Measurements from ENCODE around the gene TSC22D2. TPM values are rescaled to one million over a fixed set of nuclear protein-coding genes. Genes with fewer than 3 reads are reported as not detected.

Gene TSC22D2
- total RNA-seq, 1 experiment from 2014 or later: 43.1 TPM

DNA sequence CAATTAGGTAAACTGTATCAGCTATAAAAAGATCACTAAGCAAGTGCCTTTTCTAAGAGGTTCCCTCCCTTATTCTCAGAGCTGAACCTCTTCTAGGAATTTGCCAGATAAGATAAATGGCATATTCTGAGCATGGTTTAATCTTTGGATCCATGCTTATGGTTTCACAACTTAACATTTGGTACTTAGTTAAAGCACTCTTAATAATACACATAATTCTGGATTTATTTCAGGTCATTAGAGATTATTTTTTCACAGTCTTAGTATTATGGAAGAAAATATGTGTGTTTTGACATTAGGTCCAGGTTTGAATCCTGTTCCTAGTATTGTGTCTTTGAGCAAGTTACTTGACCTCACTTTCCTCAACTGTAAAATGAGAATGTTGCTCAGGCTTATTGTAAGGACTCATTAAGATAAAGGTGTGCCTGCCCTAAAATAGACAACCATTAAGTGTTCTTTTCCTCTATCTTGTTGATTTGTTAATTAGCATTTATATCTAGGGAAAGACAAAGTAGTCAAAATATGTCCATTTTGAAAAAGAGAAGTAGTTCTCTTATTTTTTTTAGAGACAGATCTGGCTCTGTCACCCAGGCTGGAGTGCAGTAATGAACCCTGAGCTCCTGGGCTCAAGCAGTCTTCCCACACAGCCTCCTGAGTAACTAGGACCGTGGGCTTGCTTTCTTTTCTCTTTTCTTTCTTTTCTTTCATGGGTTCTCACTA lies 43.4 kb downstream of the TSC22D2 start:
- intact Hi-C loops (cut with micrococcal nuclease; ENCODE audit: unreplicated experiment): no loop called here
- Histone ChIP-seq H3K27me3 (ENCODE audit: control insufficient read depth, insufficient read depth, low read length) (no peaks in the 10 kb centered on the region), H3K9me3 (ENCODE audit: control insufficient read depth, insufficient read depth, low read depth, low read length) (no peaks in the 10 kb centered on the region), H3K27ac (ENCODE audit: low read length) (peak overlapping the region; percentile 7; the same call in 1 of the 2 replicates), H3K36me3 (ENCODE audit: control insufficient read depth, insufficient read depth, low read length) (peaks cover 4% of the 10 kb centered on the region; the same call in 1 of the 2 replicates), H3K4me3 (ENCODE audit: low read depth in 2 of 2, low read length in 2 of 2) (no peak overlapping the region), H3K4me1 (ENCODE audit: control insufficient read depth, insufficient read depth, low read length) (peaks cover 76% of the 10 kb centered on the region)
- BruUV-seq (replicated peaks): no TSS peak
- POLR2A ChIA-PET: no interaction called here
- TF ChIP-seq POLR2AphosphoS5 (IDR thresholded peaks at IDR 0.05; ENCODE audit: low read depth, low read length) (no peak), SIN3A (IDR thresholded peaks at IDR 0.05; ENCODE audit: borderline replicate concordance, insufficient read depth, low read depth, low read length) (no peak)
- CTCF ChIA-PET: no interaction called here
- ATAC-seq: no peak
- no peak for DNase-seq (ENCODE audit: low read depth, low spot score)
- in situ Hi-C loops (cut with HindIII; ENCODE audit: low pct_unique_long_range_greater_than_20kb, low sequenced_read_pairs): no loop called here

DNA sequence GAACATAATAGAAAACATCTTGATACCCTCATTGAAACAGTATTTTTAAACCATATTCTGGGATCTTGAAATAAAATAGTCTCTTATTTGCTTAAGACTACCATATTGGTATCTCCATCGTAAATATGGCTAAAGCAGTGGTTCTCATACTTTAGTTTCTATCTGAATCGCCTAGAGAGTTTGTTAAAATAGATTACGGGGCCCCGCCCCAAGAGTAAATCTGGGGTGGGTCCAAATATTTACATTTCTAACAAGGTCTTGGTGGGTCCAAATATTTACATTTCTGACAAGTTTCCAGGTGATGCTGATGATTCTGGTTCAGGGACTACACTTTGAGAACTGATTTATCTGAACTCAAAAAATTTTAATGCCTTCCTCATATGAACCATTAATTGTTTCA lies 45.3 kb downstream of the TSC22D2 start:
- no peak overlapping the region for H3K27ac ChIP-seq (ENCODE audit: low read length)
- peaks cover 58% of the 10 kb centered on the region for H3K4me1 ChIP-seq (ENCODE audit: control insufficient read depth, insufficient read depth, low read length)
- H3K36me3 ChIP-seq (ENCODE audit: control insufficient read depth, insufficient read depth, low read length): peaks cover 14% of the 10 kb centered on the region; the same call in 1 of the 2 replicates
- intact Hi-C loops (cut with micrococcal nuclease; ENCODE audit: unreplicated experiment): no loop called here
- no peak overlapping the region for H3K4me3 ChIP-seq (ENCODE audit: low read depth in 2 of 2, low read length in 2 of 2)
- ATAC-seq: no peak
- no TSS peak for BruUV-seq (replicated peaks)
- in situ Hi-C loops (cut with HindIII; ENCODE audit: low pct_unique_long_range_greater_than_20kb, low sequenced_read_pairs): no loop called here
- TF ChIP-seq, protein P1, sequence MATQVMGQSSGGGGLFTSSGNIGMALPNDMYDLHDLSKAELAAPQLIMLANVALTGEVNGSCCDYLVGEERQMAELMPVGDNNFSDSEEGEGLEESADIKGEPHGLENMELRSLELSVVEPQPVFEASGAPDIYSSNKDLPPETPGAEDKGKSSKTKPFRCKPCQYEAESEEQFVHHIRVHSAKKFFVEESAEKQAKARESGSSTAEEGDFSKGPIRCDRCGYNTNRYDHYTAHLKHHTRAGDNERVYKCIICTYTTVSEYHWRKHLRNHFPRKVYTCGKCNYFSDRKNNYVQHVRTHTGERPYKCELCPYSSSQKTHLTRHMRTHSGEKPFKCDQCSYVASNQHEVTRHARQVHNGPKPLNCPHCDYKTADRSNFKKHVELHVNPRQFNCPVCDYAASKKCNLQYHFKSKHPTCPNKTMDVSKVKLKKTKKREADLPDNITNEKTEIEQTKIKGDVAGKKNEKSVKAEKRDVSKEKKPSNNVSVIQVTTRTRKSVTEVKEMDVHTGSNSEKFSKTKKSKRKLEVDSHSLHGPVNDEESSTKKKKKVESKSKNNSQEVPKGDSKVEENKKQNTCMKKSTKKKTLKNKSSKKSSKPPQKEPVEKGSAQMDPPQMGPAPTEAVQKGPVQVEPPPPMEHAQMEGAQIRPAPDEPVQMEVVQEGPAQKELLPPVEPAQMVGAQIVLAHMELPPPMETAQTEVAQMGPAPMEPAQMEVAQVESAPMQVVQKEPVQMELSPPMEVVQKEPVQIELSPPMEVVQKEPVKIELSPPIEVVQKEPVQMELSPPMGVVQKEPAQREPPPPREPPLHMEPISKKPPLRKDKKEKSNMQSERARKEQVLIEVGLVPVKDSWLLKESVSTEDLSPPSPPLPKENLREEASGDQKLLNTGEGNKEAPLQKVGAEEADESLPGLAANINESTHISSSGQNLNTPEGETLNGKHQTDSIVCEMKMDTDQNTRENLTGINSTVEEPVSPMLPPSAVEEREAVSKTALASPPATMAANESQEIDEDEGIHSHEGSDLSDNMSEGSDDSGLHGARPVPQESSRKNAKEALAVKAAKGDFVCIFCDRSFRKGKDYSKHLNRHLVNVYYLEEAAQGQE (IDR thresholded peaks at IDR 0.05; ENCODE audit: insufficient read depth in 1 of 2, low read depth in 2 of 2, low read length in 1 of 2): no peak
- DNase-seq (ENCODE audit: low read depth, low spot score): no peak
- H3K9me3 ChIP-seq (ENCODE audit: control insufficient read depth, insufficient read depth, low read depth, low read length): no peaks in the 10 kb centered on the region
- POLR2A ChIA-PET: no interaction called here
- H3K27me3 ChIP-seq (ENCODE audit: control insufficient read depth, insufficient read depth, low read length): no peaks in the 10 kb centered on the region
- CTCF ChIA-PET: interaction anchor here (1.0 kb wide), 1 partner anchor 163 kb away, joined by 5 read pairs; no protein-coding TSS in a partner anchor

DNA sequence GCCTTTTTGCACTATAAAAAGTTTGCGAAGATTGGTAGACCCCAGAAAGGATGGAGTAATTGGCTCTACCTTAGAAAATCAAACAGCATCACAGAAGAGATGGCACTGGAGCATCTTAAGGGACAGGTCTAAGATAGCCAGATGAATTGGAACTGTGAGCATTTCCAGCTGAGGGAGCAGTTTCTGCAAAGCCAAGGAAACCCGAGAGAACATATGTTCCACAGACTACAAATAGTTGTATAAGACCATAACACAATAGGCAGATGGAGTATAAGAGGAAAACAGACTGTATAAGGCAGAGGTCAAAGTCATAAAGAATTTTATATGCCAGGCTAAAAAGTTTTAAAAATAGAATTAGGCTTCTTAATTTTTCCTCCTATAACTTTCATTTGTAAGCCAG lies 46.0 kb downstream of the TSC22D2 start:
- no peak overlapping the region for H3K4me3 ChIP-seq (ENCODE audit: low read depth in 2 of 2, low read length in 2 of 2)
- peaks cover 52% of the 10 kb centered on the region for H3K4me1 ChIP-seq (ENCODE audit: control insufficient read depth, insufficient read depth, low read length)
- H3K9me3 ChIP-seq (ENCODE audit: control insufficient read depth, insufficient read depth, low read depth, low read length): no peaks in the 10 kb centered on the region
- H3K27me3 ChIP-seq (ENCODE audit: control insufficient read depth, insufficient read depth, low read length): no peaks in the 10 kb centered on the region
- H3K27ac ChIP-seq (ENCODE audit: low read length): no peak overlapping the region
- BruUV-seq (replicated peaks): no TSS peak
- ATAC-seq (0 out of 2 replicates have a peak, but pooled peaks have one; percentile 10), DNase-seq (ENCODE audit: low read depth, low spot score) (no peak)
- in situ Hi-C loops (cut with HindIII; ENCODE audit: low pct_unique_long_range_greater_than_20kb, low sequenced_read_pairs): no loop called here
- TF ChIP-seq, protein P1 (IDR thresholded peaks at IDR 0.05; ENCODE audit: insufficient read depth in 1 of 2, low read depth in 2 of 2, low read length in 1 of 2): no peak
- no peak for TF ChIP-seq POLR2AphosphoS5 (IDR thresholded peaks at IDR 0.05; ENCODE audit: low read depth, low read length)
- TF ChIP-seq SIN3A (IDR thresholded peaks at IDR 0.05; ENCODE audit: borderline replicate concordance, insufficient read depth, low read depth, low read length): no peak
- no peak for TF ChIP-seq TCF7L2 (IDR thresholded peaks at IDR 0.05; ENCODE audit: low read depth, low read length)
- TF ChIP-seq, protein P2, sequence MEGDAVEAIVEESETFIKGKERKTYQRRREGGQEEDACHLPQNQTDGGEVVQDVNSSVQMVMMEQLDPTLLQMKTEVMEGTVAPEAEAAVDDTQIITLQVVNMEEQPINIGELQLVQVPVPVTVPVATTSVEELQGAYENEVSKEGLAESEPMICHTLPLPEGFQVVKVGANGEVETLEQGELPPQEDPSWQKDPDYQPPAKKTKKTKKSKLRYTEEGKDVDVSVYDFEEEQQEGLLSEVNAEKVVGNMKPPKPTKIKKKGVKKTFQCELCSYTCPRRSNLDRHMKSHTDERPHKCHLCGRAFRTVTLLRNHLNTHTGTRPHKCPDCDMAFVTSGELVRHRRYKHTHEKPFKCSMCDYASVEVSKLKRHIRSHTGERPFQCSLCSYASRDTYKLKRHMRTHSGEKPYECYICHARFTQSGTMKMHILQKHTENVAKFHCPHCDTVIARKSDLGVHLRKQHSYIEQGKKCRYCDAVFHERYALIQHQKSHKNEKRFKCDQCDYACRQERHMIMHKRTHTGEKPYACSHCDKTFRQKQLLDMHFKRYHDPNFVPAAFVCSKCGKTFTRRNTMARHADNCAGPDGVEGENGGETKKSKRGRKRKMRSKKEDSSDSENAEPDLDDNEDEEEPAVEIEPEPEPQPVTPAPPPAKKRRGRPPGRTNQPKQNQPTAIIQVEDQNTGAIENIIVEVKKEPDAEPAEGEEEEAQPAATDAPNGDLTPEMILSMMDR (IDR thresholded peaks at IDR 0.05): no peak
- H3K36me3 ChIP-seq (ENCODE audit: control insufficient read depth, insufficient read depth, low read length): peaks cover 19% of the 10 kb centered on the region; the same call in 1 of the 2 replicates
- POLR2A ChIA-PET: no interaction called here
- intact Hi-C loops (cut with micrococcal nuclease; ENCODE audit: unreplicated experiment): no loop called here
- CTCF ChIA-PET: interaction anchor here (1.0 kb wide), 1 partner anchor 164 kb away, joined by 5 read pairs; no protein-coding TSS in a partner anchor
